MM.1S (cell line): ENCODE data around the gene FPR3.

ENCODE experiments used
- EZH2 ChIP-seq: fragments of 300-600 bp; sonication (generic); optimal IDR thresholded peaks from 2 replicates; pipeline ENCODE3; 2017; ENCODE audit warnings: low read depth, mild to moderate bottlenecking, antibody characterized with exemption, low read length, mixed read lengths
- EZH2phosphoT487 ChIP-seq: fragments of 300-600 bp; sonication (generic); IDR thresholded peaks from 2 replicates; pipeline ENCODE4 v1.6.1; 2018; ENCODE audit warnings: antibody characterized with exemption, low read length
- TF ChIP-seq, protein P1 (sequence below): fragments of 300-600 bp; sonication (generic); IDR thresholded peaks from 2 replicates; pipeline ENCODE4 v1.5.1; 2016; ENCODE audit warnings: antibody characterized with exemption, low read length, mixed read lengths

DNA sequence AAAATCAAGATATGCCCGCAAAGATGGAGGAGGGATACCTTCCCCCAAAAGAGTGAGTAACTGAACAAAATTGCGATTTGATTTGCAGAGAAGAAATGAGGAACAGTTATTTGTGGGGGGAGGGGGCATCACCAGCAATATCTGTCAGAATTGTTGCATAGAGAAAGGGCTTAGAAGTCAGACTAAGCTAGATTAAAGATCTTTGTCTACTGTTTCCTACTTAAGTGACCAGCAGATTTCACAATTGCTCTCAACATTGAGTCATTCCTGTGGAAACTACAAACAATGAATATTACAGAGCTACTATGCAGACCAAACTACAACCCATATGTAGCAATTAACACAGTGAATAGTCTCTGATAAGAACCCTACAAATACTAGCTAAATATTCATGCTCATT, 27.4 kb downstream of the FPR3 start:
- TF ChIP-seq, protein P1, sequence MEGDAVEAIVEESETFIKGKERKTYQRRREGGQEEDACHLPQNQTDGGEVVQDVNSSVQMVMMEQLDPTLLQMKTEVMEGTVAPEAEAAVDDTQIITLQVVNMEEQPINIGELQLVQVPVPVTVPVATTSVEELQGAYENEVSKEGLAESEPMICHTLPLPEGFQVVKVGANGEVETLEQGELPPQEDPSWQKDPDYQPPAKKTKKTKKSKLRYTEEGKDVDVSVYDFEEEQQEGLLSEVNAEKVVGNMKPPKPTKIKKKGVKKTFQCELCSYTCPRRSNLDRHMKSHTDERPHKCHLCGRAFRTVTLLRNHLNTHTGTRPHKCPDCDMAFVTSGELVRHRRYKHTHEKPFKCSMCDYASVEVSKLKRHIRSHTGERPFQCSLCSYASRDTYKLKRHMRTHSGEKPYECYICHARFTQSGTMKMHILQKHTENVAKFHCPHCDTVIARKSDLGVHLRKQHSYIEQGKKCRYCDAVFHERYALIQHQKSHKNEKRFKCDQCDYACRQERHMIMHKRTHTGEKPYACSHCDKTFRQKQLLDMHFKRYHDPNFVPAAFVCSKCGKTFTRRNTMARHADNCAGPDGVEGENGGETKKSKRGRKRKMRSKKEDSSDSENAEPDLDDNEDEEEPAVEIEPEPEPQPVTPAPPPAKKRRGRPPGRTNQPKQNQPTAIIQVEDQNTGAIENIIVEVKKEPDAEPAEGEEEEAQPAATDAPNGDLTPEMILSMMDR, result no peak
- no peak for TF ChIP-seq EZH2
- TF ChIP-seq EZH2phosphoT487, result no peak
